ENCODE measurements around the gene EPHB1.

EPHB1 gene

DNA sequence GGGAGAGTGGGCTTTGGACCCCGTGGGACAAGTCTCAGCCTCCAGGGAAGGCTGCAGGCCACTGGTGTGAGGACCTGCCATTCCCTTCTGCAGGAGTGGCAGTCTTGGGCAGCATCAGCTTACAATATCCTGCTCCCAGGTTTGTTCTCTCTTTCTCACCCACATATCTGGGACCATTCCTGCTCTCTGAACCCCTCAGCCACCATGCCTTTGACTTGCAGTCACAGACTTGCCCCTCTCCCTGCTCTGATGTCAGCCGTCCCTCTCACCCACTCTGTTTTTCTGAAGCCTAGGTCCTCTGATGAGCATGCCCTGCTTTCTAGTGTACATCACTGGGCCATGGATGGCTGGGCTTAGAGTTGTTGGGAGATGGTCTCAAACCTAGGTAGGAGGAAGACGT is 282.1 kb downstream of the EPHB1 start:
- H3K27me3 ChIP-seq (ENCODE audit: insufficient read depth, poor library complexity, severe bottlenecking) = no peaks in the 10 kb centered on the region
- no peak overlapping the region for H3K4me3 ChIP-seq (replicated peaks; ENCODE audit: insufficient read depth, low read length)
- TF ChIP-seq GABPA (IDR thresholded peaks at IDR 0.05; ENCODE audit: low read depth) (no peak), CTCF (IDR thresholded peaks at IDR 0.05; ENCODE audit: insufficient read depth, low read length) (no peak), POLR2AphosphoS5 (IDR thresholded peaks at IDR 0.05; ENCODE audit: low read depth) (no peak), SPI1 (IDR thresholded peaks at IDR 0.05; ENCODE audit: borderline replicate concordance, low read depth) (no peak), REST (IDR thresholded peaks at IDR 0.05; ENCODE audit: insufficient replicate concordance, low read depth) (no peak)
- DNase-seq (ENCODE audit: low read depth in 1 of 2, low spot score in 1 of 2) = no peak
- H3K27ac ChIP-seq (replicated peaks) = no peak overlapping the region

GRCh38 chr3:135078283-135078682 is 283.2 kb downstream of the EPHB1 start:
- no peak for DNase-seq (ENCODE audit: low read depth in 1 of 2, low spot score in 1 of 2)
- TF ChIP-seq POLR2AphosphoS5 (IDR thresholded peaks at IDR 0.05; ENCODE audit: low read depth) (no peak), CTCF (IDR thresholded peaks at IDR 0.05; ENCODE audit: insufficient read depth, low read length) (no peak), SPI1 (IDR thresholded peaks at IDR 0.05; ENCODE audit: borderline replicate concordance, low read depth) (no peak), REST (IDR thresholded peaks at IDR 0.05; ENCODE audit: insufficient replicate concordance, low read depth) (no peak), GABPA (IDR thresholded peaks at IDR 0.05; ENCODE audit: low read depth) (no peak)
- no peak overlapping the region for H3K27ac ChIP-seq (replicated peaks)
- no peak overlapping the region for H3K4me3 ChIP-seq (replicated peaks; ENCODE audit: insufficient read depth, low read length)
- no peaks in the 10 kb centered on the region for H3K27me3 ChIP-seq (ENCODE audit: insufficient read depth, poor library complexity, severe bottlenecking)

DNA sequence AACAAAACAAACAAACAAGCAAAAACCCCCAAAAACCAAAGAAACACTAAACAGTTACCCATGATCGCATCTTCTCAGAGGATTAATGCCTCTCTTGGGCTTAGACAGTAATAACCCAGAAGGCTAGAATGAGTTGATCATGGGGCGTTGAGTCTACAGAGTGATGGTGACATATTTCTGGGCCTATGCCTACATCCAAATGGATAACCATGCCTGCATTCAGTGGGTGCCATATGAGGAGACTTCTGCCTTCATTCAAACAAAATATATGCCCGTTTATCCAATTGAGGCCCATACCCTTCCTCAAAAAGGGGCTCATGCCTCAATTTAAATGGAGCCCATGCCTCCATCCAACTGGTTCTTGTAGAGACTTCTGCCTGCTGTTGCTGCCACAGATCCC is 284.0 kb downstream of the EPHB1 start:
- DNase-seq (ENCODE audit: low read depth in 1 of 2, low spot score in 1 of 2) = no peak
- no peak overlapping the region for H3K4me3 ChIP-seq (replicated peaks; ENCODE audit: insufficient read depth, low read length)
- H3K27me3 ChIP-seq (ENCODE audit: insufficient read depth, poor library complexity, severe bottlenecking) = no peaks in the 10 kb centered on the region
- no peak overlapping the region for H3K27ac ChIP-seq (replicated peaks)
- TF ChIP-seq POLR2AphosphoS5 (IDR thresholded peaks at IDR 0.05; ENCODE audit: low read depth) = no peak
- no peak for TF ChIP-seq CTCF (IDR thresholded peaks at IDR 0.05; ENCODE audit: insufficient read depth, low read length)
- no peak for TF ChIP-seq SPI1 (IDR thresholded peaks at IDR 0.05; ENCODE audit: borderline replicate concordance, low read depth)
- TF ChIP-seq GABPA (IDR thresholded peaks at IDR 0.05; ENCODE audit: low read depth) = no peak
- TF ChIP-seq REST (IDR thresholded peaks at IDR 0.05; ENCODE audit: insufficient replicate concordance, low read depth) = no peak
